HepG2 (cell line): ENCODE measurements around the gene ZNF782. TPM values are rescaled to one million over a fixed set of nuclear protein-coding genes. Genes with fewer than 3 reads are reported as not detected.

Experiments used
- CENPX ChIP-seq: sonication (generic); formaldehyde crosslinking; IDR thresholded peaks from 2 replicates; pipeline ENCODE4 v1.9.0; 2021; ENCODE audit warnings: mild to moderate bottlenecking, missing genetic modification reagents, moderate library complexity
- KDM5A ChIP-seq: fragments of 200-600 bp; sonication (generic); IDR thresholded peaks from 2 replicates; pipeline ENCODE4 v1.7.0; 2018; ENCODE audit warnings: antibody characterized with exemption, mild to moderate bottlenecking, low read length, borderline replicate concordance
- MYC ChIP-seq: sonication (generic); formaldehyde crosslinking; IDR thresholded peaks from 2 replicates; pipeline ENCODE4 v1.9.0; 2021; ENCODE audit warnings: missing genetic modification reagents, borderline replicate concordance
- NFRKB ChIP-seq: fragments of 450-650 bp; IDR thresholded peaks from 2 replicates; pipeline ENCODE4 v1.6.1; 2017
- NR2F1 ChIP-seq, 2 experiments: fragments of 450-650 bp in 1 of 2; formaldehyde crosslinking in 1 of 2; IDR thresholded peaks; 2 replicates each; pipeline versions ENCODE4 v1.5.0 to v1.6.1; 2016 to 2020; ENCODE audit warnings: mild to moderate bottlenecking in 1 of 2, missing compliant biosample characterization in 1 of 2, missing genetic modification reagents in 1 of 2, moderate library complexity in 1 of 2
- PHF8 ChIP-seq: sonication (generic); formaldehyde crosslinking; IDR thresholded peaks from 2 replicates; pipeline ENCODE4 v1.5.0; 2020; ENCODE audit warnings: missing genetic modification reagents
- RORA ChIP-seq: sonication (generic); formaldehyde crosslinking; IDR thresholded peaks from 2 replicates; pipeline ENCODE4 v1.5.0; 2020; ENCODE audit warnings: mild to moderate bottlenecking, missing genetic modification reagents, moderate library complexity
- SMYD3 ChIP-seq: sonication (generic); formaldehyde crosslinking; IDR thresholded peaks from 2 replicates; pipeline ENCODE4 v1.8.1; 2023; ENCODE audit warnings: mild to moderate bottlenecking, missing genetic modification reagents
- XRCC5 ChIP-seq: fragments of 200-400 bp; formaldehyde crosslinking; optimal IDR thresholded peaks from 2 replicates; pipeline ENCODE3; 2017; ENCODE audit warnings: mild to moderate bottlenecking, low read length
- ZNF143 ChIP-seq: sonication (generic); formaldehyde crosslinking; IDR thresholded peaks from 2 replicates; pipeline ENCODE4 v1.4.0; 2020; ENCODE audit warnings: missing genetic modification reagents
- ZNF3 ChIP-seq: IDR thresholded peaks from 2 replicates; pipeline ENCODE4 v1.7.0; 2017; ENCODE audit warnings: inconsistent platforms
- ZNF337 ChIP-seq: sonication (generic); formaldehyde crosslinking; IDR thresholded peaks from 2 replicates; pipeline ENCODE4 v1.5.1; 2020; ENCODE audit warnings: missing genetic modification reagents, low read depth, mild to moderate bottlenecking, borderline replicate concordance
- ZNF343 ChIP-seq: sonication (generic); formaldehyde crosslinking; IDR thresholded peaks from 2 replicates; pipeline ENCODE4 v1.4.0; 2020; ENCODE audit warnings: mild to moderate bottlenecking, missing genetic modification reagents
- ZNF430 ChIP-seq: sonication (generic); formaldehyde crosslinking; IDR thresholded peaks from 2 replicates; pipeline ENCODE4 v1.9.0; 2021; ENCODE audit warnings: mild to moderate bottlenecking, missing genetic modification reagents
- polyA plus RNA-seq, 8 experiments: library from polyadenylated mRNA; depleted of rRNA in 3 of 8; stranded (reverse) in 7 of 8; unstranded in 1 of 8; fragments of >200 nt; fragmentation: Illumina TruSeq in 4 of 8; extraction: Trizol in 4 of 8; gene quantifications; 2 replicates each; pipeline versions ENCODE4 v1.2.1 to v1.2.3, GENCODE V29; 2011 to 2016; ENCODE audit warnings: low read depth in 4 of 8, missing spikeins in 1 of 8, mixed read lengths in 1 of 8; ENCODE audit not compliant: insufficient read depth in 1 of 8
- total RNA-seq, 5 experiments: library from RNA; depleted of rRNA; stranded (reverse); fragments of >200 nt; fragmentation: Illumina TruSeq; extraction: Trizol; gene quantifications; 2 replicates each; pipeline ENCODE4 v1.2.3, GENCODE V29; 2016; ENCODE audit warnings: low read depth in 1 of 5
- TF ChIP-seq, protein P1 (sequence below): sonication (generic); formaldehyde crosslinking; IDR thresholded peaks from 2 replicates; pipeline ENCODE4 v1.4.0; 2020; ENCODE audit warnings: missing genetic modification reagents
- TF ChIP-seq, protein P2 (sequence below): sonication (generic); formaldehyde crosslinking; IDR thresholded peaks from 2 replicates; pipeline ENCODE4 v1.4.0; 2020; ENCODE audit warnings: missing genetic modification reagents; ENCODE audit errors: not compliant biosample characterization
- TF ChIP-seq, protein P3 (sequence below): sonication (generic); formaldehyde crosslinking; IDR thresholded peaks from 2 replicates; pipeline ENCODE4 v1.4.0; 2020; ENCODE audit warnings: missing genetic modification reagents, borderline replicate concordance
- TF ChIP-seq, protein P4 (sequence below): sonication (generic); formaldehyde crosslinking; conservative IDR thresholded peaks from 2 replicates; pipeline ENCODE4 v1.4.0; 2020; ENCODE audit warnings: missing genetic modification reagents
- TF ChIP-seq, protein P5 (sequence below): sonication (generic); formaldehyde crosslinking; IDR thresholded peaks from 2 replicates; pipeline ENCODE4 v1.4.0; 2020; ENCODE audit warnings: missing genetic modification reagents
- TF ChIP-seq, protein P6 (sequence below): sonication (generic); formaldehyde crosslinking; IDR thresholded peaks from 2 replicates; pipeline ENCODE4 v1.5.1; 2020; ENCODE audit warnings: missing genetic modification reagents, mild to moderate bottlenecking, borderline replicate concordance

Gene ZNF782
- total and polyA plus RNA-seq, 2 of the 13 experiments (the other 11 are each of a cell fraction or from before 2014, with no cell fraction given): 1.4 to 4.9 TPM

DNA sequence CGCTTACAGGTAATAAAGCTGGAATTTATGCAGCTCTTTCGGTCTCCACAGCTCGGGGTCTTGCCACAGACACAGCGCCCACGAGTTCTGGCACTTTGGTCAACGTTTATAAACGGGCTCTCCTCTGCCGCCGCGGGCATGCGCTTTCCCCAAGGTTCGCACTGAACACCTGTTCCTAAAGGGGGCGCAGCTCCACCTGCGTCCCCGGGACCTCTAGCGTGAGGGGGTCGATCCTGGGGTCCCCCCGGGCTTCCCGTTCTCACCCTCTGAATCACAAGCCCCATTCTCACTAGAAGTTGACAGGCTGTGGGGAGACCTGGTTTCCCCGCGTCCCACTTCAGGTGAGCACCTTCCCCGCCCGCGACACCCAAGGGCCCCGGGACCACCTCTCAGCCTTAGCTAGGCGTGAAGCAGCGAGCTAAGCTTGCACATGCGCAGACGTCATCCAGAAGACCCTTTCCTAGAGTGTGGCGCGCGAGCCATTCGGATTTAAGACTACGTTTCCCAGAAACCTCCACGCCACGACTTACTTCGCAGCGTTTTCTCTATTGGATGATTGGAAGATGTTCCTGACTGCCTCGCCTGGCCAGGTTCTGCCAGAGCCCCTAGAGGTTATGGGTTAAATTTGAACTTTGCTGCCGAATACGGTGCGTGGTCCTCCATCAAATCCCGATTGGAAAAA lies 21.3 kb upstream of the ZNF782 start (continued):
- TF ChIP-seq RORA (CRISPR knock-in tag): no peak
- peak; percentile 81; the same call in 1 of the 2 replicates for TF ChIP-seq ZNF343 (CRISPR knock-in tag)
- no peak for TF ChIP-seq NR2F1 (CRISPR knock-in tag; IDR thresholded peaks at IDR 0.05)
- TF ChIP-seq ZNF3 (CRISPR knock-in tag): no peak; the same call in 1 of the 2 replicates
- TF ChIP-seq, protein P1, sequence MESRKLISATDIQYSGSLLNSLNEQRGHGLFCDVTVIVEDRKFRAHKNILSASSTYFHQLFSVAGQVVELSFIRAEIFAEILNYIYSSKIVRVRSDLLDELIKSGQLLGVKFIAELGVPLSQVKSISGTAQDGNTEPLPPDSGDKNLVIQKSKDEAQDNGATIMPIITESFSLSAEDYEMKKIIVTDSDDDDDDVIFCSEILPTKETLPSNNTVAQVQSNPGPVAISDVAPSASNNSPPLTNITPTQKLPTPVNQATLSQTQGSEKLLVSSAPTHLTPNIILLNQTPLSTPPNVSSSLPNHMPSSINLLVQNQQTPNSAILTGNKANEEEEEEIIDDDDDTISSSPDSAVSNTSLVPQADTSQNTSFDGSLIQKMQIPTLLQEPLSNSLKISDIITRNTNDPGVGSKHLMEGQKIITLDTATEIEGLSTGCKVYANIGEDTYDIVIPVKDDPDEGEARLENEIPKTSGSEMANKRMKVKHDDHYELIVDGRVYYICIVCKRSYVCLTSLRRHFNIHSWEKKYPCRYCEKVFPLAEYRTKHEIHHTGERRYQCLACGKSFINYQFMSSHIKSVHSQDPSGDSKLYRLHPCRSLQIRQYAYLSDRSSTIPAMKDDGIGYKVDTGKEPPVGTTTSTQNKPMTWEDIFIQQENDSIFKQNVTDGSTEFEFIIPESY (CRISPR knock-in tag): 0 out of 2 replicates have a peak, but pooled peaks have one; percentile 14
- peak; percentile 80; the same call in 1 of the 2 replicates for TF ChIP-seq ZNF337 (CRISPR knock-in tag)
- TF ChIP-seq CENPX (CRISPR knock-in tag): no peak
- no peak for TF ChIP-seq SMYD3
- TF ChIP-seq NFRKB: no peak
- TF ChIP-seq MYC (CRISPR knock-in tag): peak; percentile 71; the same call in 1 of the 2 replicates
- TF ChIP-seq, protein P2, sequence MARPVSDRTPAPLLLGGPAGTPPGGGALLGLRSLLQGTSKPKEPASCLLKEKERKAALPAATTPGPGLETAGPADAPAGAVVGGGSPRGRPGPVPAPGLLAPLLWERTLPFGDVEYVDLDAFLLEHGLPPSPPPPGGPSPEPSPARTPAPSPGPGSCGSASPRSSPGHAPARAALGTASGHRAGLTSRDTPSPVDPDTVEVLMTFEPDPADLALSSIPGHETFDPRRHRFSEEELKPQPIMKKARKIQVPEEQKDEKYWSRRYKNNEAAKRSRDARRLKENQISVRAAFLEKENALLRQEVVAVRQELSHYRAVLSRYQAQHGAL (CRISPR knock-in tag): no peak
- peak; percentile 72 for TF ChIP-seq PHF8 (CRISPR knock-in tag)
- TF ChIP-seq, protein P3, sequence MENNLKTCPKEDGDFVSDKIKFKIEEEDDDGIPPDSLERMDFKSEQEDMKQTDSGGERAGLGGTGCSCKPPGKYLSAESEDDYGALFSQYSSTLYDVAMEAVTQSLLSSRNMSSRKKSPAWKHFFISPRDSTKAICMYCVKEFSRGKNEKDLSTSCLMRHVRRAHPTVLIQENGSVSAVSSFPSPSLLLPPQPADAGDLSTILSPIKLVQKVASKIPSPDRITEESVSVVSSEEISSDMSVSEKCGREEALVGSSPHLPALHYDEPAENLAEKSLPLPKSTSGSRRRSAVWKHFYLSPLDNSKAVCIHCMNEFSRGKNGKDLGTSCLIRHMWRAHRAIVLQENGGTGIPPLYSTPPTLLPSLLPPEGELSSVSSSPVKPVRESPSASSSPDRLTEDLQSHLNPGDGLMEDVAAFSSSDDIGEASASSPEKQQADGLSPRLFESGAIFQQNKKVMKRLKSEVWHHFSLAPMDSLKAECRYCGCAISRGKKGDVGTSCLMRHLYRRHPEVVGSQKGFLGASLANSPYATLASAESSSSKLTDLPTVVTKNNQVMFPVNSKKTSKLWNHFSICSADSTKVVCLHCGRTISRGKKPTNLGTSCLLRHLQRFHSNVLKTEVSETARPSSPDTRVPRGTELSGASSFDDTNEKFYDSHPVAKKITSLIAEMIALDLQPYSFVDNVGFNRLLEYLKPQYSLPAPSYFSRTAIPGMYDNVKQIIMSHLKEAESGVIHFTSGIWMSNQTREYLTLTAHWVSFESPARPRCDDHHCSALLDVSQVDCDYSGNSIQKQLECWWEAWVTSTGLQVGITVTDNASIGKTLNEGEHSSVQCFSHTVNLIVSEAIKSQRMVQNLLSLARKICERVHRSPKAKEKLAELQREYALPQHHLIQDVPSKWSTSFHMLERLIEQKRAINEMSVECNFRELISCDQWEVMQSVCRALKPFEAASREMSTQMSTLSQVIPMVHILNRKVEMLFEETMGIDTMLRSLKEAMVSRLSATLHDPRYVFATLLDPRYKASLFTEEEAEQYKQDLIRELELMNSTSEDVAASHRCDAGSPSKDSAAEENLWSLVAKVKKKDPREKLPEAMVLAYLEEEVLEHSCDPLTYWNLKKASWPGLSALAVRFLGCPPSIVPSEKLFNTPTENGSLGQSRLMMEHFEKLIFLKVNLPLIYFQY (CRISPR knock-in tag): no peak; the same call in 1 of the 2 replicates
- no peak for TF ChIP-seq KDM5A
- TF ChIP-seq, protein P4, sequence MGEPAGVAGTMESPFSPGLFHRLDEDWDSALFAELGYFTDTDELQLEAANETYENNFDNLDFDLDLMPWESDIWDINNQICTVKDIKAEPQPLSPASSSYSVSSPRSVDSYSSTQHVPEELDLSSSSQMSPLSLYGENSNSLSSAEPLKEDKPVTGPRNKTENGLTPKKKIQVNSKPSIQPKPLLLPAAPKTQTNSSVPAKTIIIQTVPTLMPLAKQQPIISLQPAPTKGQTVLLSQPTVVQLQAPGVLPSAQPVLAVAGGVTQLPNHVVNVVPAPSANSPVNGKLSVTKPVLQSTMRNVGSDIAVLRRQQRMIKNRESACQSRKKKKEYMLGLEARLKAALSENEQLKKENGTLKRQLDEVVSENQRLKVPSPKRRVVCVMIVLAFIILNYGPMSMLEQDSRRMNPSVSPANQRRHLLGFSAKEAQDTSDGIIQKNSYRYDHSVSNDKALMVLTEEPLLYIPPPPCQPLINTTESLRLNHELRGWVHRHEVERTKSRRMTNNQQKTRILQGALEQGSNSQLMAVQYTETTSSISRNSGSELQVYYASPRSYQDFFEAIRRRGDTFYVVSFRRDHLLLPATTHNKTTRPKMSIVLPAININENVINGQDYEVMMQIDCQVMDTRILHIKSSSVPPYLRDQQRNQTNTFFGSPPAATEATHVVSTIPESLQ (CRISPR knock-in tag): no peak
- TF ChIP-seq XRCC5: peak; percentile 61
- TF ChIP-seq ZNF430 (CRISPR knock-in tag): no peak
- TF ChIP-seq ZNF143 (CRISPR knock-in tag): peak; percentile 93
- TF ChIP-seq, protein P5, sequence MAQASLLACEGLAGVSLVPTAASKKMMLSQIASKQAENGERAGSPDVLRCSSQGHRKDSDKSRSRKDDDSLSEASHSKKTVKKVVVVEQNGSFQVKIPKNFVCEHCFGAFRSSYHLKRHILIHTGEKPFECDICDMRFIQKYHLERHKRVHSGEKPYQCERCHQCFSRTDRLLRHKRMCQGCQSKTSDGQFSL (CRISPR knock-in tag): no peak
- TF ChIP-seq, protein P6, sequence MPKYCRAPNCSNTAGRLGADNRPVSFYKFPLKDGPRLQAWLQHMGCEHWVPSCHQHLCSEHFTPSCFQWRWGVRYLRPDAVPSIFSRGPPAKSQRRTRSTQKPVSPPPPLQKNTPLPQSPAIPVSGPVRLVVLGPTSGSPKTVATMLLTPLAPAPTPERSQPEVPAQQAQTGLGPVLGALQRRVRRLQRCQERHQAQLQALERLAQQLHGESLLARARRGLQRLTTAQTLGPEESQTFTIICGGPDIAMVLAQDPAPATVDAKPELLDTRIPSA (CRISPR knock-in tag): peak; percentile 69; the same call in 1 of the 2 replicates
